Hepatocyte (in vitro differentiated cells): ENCODE data around the gene AKR1B15.

Source experiments
- EZH2 ChIP-seq: fragments of 200-600 bp; sonication (generic); IDR thresholded peaks from 2 replicates; pipeline ENCODE4 v1.6.1; 2016; ENCODE audit warnings: antibody characterized with exemption, mild to moderate bottlenecking, borderline replicate concordance
- EZH2phosphoT487 ChIP-seq: fragments of 200-600 bp; sonication (generic); IDR thresholded peaks from one replicate; pipeline ENCODE4 v1.6.1; 2018; ENCODE audit warnings: antibody characterized with exemption, mild to moderate bottlenecking, low read depth, moderate library complexity; ENCODE audit not compliant: unreplicated experiment, severe bottlenecking
- TF ChIP-seq, protein P1 (sequence below): fragments of 200-600 bp; sonication (generic); IDR thresholded peaks from 2 replicates; pipeline ENCODE4 v1.5.1; 2016; ENCODE audit warnings: antibody characterized with exemption, mild to moderate bottlenecking; ENCODE audit not compliant: poor library complexity

DNA sequence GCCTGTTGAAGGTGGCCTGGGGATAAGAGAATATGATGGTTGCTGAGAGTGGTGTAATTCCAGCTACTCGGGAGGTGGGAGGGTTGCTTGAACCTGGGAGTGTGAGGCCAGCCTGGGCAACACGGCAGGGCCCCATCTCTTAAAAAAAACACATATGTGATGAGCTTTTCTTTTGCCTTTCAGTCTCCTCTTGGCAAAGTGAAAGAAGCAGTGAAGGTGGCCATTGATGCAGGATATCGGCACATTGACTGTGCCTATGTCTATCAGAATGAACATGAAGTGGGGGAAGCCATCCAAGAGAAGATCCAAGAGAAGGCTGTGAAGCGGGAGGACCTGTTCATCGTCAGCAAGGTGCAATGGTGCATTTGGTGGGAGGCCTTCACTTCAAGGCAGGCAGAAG, 18.4 kb upstream of the AKR1B15 start:
- TF ChIP-seq, protein P1, sequence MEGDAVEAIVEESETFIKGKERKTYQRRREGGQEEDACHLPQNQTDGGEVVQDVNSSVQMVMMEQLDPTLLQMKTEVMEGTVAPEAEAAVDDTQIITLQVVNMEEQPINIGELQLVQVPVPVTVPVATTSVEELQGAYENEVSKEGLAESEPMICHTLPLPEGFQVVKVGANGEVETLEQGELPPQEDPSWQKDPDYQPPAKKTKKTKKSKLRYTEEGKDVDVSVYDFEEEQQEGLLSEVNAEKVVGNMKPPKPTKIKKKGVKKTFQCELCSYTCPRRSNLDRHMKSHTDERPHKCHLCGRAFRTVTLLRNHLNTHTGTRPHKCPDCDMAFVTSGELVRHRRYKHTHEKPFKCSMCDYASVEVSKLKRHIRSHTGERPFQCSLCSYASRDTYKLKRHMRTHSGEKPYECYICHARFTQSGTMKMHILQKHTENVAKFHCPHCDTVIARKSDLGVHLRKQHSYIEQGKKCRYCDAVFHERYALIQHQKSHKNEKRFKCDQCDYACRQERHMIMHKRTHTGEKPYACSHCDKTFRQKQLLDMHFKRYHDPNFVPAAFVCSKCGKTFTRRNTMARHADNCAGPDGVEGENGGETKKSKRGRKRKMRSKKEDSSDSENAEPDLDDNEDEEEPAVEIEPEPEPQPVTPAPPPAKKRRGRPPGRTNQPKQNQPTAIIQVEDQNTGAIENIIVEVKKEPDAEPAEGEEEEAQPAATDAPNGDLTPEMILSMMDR, result no peak
- TF ChIP-seq EZH2, result no peak
- no peak for TF ChIP-seq EZH2phosphoT487
